Brain microvascular endothelial cell (primary cell): Measurements from ENCODE around the gene KCNN4.
"Not testable (repeated sequence)": the region's sequence is repeated elsewhere in the genome, so short reads cannot be mapped to it uniquely, and the experiment has no call there.

Experiments
- DNase-seq: peaks from one replicate; pipeline ENCODE4 v3.0.0-alpha.2; 2020
- H3K27ac ChIP-seq: fragments of 250-450 bp; sonication (Bioruptor Pico); 2 replicates; pipeline ENCODE4 v1.5.1; 2020; ENCODE audit warnings: mild to moderate bottlenecking, moderate library complexity
- H3K27me3 ChIP-seq: fragments of 250-450 bp; sonication (Bioruptor Pico); replicated peaks from 2 replicates; pipeline ENCODE4 v1.5.1; 2020; ENCODE audit warnings: mild to moderate bottlenecking
- H3K36me3 ChIP-seq: fragments of 250-450 bp; sonication (Bioruptor Pico); replicated peaks from 2 replicates; pipeline ENCODE4 v1.5.1; 2020; ENCODE audit warnings: mild to moderate bottlenecking
- H3K4me3 ChIP-seq: 2 replicates; pipeline ENCODE4 v1.5.1; 2011; ENCODE audit warnings: low read depth, mild to moderate bottlenecking, control low read depth, low read length, moderate library complexity
- in situ Hi-C: cut with HindIII; loops from 2 replicates; pipeline ENCODE4 v1.10.0; 2017; ENCODE audit warnings: low sequenced_read_pairs, low pct_ligation_motif_present
- TF ChIP-seq, protein P1 (sequence below): IDR thresholded peaks from 2 replicates; pipeline ENCODE4 v1.5.1; 2011; ENCODE audit warnings: low read depth, mild to moderate bottlenecking, moderate library complexity, low read length, control low read depth, inconsistent platforms; ENCODE audit errors: missing control alignments

The KCNN4 gene

DNA sequence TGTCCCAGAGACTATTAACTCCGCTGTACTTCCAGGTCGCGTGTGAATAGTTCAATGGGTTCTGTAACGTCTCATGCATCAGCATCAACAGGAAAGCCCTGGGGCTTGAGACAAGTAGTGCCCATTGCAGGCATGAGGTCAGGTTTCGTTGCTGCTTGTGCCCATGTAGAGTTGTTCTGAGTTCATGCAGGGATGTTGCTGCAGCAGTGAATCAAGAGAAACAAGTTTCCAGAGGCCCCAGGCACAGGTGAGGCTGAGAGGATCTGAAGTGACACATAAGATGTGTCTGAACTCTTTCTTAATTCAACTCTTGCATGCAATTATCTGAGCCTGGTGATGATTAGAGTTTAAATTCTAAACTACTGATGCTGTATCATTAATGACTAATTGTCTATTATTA is 37.7 kb upstream of the KCNN4 start:
- Histone ChIP-seq H3K36me3 (no peaks in the 10 kb centered on the region), H3K4me3 (no peak overlapping the region), H3K27ac (no peak overlapping the region), H3K27me3 (no peaks in the 10 kb centered on the region)
- TF ChIP-seq, protein P1, sequence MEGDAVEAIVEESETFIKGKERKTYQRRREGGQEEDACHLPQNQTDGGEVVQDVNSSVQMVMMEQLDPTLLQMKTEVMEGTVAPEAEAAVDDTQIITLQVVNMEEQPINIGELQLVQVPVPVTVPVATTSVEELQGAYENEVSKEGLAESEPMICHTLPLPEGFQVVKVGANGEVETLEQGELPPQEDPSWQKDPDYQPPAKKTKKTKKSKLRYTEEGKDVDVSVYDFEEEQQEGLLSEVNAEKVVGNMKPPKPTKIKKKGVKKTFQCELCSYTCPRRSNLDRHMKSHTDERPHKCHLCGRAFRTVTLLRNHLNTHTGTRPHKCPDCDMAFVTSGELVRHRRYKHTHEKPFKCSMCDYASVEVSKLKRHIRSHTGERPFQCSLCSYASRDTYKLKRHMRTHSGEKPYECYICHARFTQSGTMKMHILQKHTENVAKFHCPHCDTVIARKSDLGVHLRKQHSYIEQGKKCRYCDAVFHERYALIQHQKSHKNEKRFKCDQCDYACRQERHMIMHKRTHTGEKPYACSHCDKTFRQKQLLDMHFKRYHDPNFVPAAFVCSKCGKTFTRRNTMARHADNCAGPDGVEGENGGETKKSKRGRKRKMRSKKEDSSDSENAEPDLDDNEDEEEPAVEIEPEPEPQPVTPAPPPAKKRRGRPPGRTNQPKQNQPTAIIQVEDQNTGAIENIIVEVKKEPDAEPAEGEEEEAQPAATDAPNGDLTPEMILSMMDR, result no peak
- DNase-seq, result no peak
- in situ Hi-C loops, result no loop called here

DNA sequence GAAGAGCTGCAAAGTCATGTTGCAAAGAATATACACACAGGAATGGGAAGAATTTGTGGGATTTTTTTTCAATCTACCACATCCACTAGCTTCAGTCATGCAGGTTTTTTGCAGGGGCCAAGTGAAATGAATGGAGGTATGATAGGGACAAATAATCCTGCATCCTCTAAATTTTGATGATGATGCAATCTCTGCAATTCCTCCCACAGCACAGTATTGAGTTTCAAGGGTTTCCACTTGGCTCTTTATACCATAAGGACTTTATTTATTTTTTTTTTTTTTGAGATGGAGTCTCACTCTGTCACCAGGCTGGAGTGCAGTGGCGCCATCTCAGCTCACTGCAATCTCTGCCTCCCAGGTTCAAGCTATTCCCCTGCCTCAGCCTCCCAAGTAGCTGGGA is 36.7 kb upstream of the KCNN4 start:
- in situ Hi-C loops, DNase-seq, H3K27ac ChIP-seq, H3K36me3 ChIP-seq, H3K27me3 ChIP-seq, H3K4me3 ChIP-seq: not testable (repeated sequence)

DNA sequence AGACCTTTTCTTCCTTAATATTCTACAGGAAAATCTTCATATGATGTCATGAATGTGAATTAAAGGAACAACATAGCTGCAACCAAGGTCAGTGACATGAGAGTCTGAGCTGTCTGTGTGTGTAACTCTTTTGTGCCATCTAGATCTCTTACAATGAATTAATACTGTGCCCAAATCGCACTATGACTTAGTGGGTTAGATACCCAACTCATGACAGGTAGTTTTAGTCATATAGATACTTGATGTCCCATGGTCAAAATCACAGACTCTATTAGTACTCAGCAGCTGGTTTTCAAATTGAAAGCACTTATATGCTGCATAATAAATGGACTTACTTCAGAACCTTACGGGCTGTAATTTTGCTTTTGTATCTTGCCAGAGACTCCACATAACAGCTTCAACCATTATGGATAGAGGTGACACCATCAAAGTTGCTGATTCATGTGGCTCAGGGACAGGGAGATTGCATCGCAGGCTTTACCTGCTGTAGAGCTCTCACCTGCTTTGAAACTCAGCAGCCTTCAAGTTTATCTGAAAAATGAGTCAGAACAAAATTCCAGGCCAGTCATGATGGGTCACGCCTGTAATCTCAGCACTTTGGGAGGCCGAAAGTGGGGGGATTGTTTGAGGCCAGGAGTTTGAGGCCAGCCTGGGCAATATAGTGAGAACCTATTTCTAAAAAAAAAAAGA is 34.0 kb upstream of the KCNN4 start:
- no peaks in the 10 kb centered on the region for H3K36me3 ChIP-seq
- no peak overlapping the region for H3K4me3 ChIP-seq
- DNase-seq, result no peak
- no peak overlapping the region for H3K27ac ChIP-seq
- TF ChIP-seq, protein P1, result no peak
- H3K27me3 ChIP-seq, result no peaks in the 10 kb centered on the region
- in situ Hi-C loops, result no loop called here

DNA sequence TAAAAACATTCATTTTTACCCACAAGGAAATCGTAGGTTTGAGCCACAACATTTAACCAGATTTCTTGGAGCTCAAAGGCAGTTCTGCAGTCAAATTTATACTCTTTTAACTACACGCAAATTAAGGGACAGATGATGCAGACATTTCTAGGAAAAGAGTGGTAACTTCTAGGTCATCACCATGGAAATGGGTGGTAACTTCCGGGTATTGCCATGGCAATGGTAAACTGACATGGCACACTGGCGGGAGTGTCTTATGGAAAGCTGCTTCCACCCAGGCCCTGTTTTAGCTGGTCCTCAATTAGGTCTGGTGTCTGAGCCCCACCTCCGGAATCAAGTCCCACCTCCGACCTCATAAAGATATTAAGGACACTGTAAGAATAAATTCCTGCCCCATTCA is 31.9 kb upstream of the KCNN4 start:
- Histone ChIP-seq H3K27me3 (no peaks in the 10 kb centered on the region), H3K4me3 (no peak overlapping the region), H3K36me3 (no peaks in the 10 kb centered on the region), H3K27ac (no peak overlapping the region)
- no peak for DNase-seq
- in situ Hi-C loops, result no loop called here
- TF ChIP-seq, protein P1, result no peak

DNA sequence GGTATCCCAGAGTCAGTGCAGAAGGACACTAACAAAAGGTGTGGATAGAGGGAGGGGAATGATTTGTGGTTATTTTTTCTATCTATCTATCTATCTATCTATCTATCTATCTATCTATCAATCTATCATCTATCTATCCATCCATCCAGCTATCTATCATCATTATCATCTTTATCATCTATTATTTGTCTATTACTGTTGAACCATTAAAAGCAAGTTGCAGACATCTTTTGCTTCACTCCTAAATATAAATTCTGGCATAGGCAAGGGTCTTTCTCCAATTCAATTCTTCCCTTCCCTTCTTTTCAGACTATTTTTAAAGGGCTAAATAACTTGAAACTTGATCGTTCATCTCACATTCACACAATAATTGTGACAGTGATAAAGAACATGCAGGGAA is 31.5 kb upstream of the KCNN4 start:
- TF ChIP-seq, protein P1, result no peak
- H3K27ac ChIP-seq, result no peak overlapping the region
- DNase-seq, result no peak
- H3K27me3 ChIP-seq, result no peaks in the 10 kb centered on the region
- in situ Hi-C loops, result no loop called here
- no peaks in the 10 kb centered on the region for H3K36me3 ChIP-seq
- H3K4me3 ChIP-seq, result no peak overlapping the region

DNA sequence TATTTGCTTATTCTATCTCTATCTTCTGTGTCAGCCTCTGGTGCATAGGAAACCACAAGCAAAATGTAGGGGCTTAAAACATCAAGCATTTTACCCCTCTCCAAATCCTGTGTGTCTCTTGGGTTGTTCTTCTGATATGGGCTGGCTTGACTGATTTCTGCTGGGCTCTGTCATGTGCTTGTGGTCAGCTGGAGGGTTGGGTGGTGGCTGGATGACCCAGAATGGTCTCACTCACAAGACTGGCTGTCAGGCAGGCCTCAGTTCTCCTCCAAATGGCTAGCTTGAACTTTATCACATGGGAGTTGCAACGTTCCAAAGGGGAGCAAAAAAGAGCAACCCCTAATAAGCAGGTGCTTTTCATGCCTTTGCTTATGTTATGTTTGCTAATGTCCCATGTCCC is 31.1 kb upstream of the KCNN4 start:
- in situ Hi-C loops, result no loop called here
- no peak overlapping the region for H3K27ac ChIP-seq
- TF ChIP-seq, protein P1, result no peak

More for the DNA sequence above, 31.1 kb upstream of the KCNN4 start:
- no peak overlapping the region for H3K4me3 ChIP-seq
- no peaks in the 10 kb centered on the region for H3K36me3 ChIP-seq
- no peaks in the 10 kb centered on the region for H3K27me3 ChIP-seq
- no peak for DNase-seq
